Measurements from ENCODE around the gene RHOA.

RHOA gene

DNA sequence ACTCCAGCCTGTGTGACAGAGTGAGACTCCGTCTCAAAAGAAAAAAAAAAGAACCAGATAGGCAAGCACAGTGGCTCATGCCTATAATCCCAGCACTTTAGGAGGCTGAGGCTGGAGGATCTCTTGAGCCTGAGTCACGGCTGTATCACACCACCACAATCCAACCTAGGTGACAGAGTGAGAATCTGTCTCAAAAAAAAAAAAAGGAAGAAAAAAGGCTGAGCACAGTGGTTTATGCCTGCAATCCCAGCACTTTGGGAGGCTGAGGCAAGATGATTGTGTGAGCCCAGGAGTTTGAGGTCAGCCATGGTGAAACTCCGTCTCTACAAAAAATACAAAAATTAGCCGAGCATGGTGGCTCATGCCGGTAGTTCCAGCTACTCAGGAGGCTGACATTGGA lies 23.0 kb upstream of the RHOA start:
- Histone ChIP-seq H3K36me3 (ENCODE audit: control insufficient read depth in 2 of 2, insufficient read depth in 1 of 2, low read length in 2 of 2) (no peaks in the 10 kb centered on the region), H3K9me3 (ENCODE audit: control insufficient read depth, insufficient read depth, low read depth, low read length) (no peaks in the 10 kb centered on the region), H3K4me3 (ENCODE audit: low read depth, low read length) (no peak overlapping the region), H3K27ac (ENCODE audit: extremely low read depth, low read depth, low read length) (no peak overlapping the region), H3K4me1 (ENCODE audit: control insufficient read depth, insufficient read depth, low read length) (no peaks in the 10 kb centered on the region)
- TF ChIP-seq SCRT1 (tag by site-specific recombination; IDR thresholded peaks at IDR 0.05; ENCODE audit: borderline replicate concordance) (no peak), ZNF184 (tag by site-specific recombination; IDR thresholded peaks at IDR 0.05) (no peak)
- TF ChIP-seq, protein P1, sequence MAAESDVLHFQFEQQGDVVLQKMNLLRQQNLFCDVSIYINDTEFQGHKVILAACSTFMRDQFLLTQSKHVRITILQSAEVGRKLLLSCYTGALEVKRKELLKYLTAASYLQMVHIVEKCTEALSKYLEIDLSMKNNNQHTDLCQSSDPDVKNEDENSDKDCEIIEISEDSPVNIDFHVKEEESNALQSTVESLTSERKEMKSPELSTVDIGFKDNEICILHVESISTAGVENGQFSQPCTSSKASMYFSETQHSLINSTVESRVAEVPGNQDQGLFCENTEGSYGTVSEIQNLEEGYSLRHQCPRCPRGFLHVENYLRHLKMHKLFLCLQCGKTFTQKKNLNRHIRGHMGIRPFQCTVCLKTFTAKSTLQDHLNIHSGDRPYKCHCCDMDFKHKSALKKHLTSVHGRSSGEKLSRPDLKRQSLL (tag by site-specific recombination; IDR thresholded peaks at IDR 0.05) = no peak
- CTCF ChIA-PET = no interaction called here
- POLR2A ChIA-PET = no interaction called here

DNA sequence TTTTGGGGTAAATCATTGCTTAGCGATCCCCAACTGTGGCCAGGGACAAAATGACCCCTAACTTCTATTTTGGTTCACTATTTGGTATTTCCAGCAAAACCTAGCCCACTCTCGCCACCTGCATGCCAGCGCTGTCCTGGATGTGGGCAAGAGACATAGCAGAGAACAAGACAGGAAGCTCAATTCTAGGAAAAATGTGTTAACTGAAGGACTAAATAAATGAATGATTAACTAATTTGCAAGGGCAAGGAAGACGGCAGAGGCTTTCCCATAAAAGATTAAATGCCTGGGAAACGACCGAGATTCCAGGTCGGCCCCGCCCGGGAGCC lies 16.9 kb upstream of the RHOA start:
- TF ChIP-seq ZNF664 (tag by site-specific recombination; IDR thresholded peaks at IDR 0.05) (peak; percentile 75), ZNF626 (tag by site-specific recombination; IDR thresholded peaks at IDR 0.05) (no peak), ZNF248 (tag by site-specific recombination; IDR thresholded peaks at IDR 0.05) (no peak), ZBTB10 (tag by site-specific recombination; IDR thresholded peaks at IDR 0.05) (no peak), ZNF155 (tag by site-specific recombination; IDR thresholded peaks at IDR 0.05) (no peak)
- peaks cover 0 to 23% of the 10 kb centered on the region in 2 experiments; a peak in 1 of 3 replicates for H3K36me3 ChIP-seq (ENCODE audit: control insufficient read depth in 2 of 2, insufficient read depth in 1 of 2, low read length in 2 of 2)
- no peaks in the 10 kb centered on the region for H3K9me3 ChIP-seq (ENCODE audit: control insufficient read depth, insufficient read depth, low read depth, low read length)
- H3K27ac ChIP-seq (ENCODE audit: extremely low read depth, low read depth, low read length) = peak overlapping the region; percentile 80; the same call in 1 of the 2 replicates
- ChIA-PET CTCF (interaction anchor here (0.6 kb wide), 1 partner anchor 440 kb away, joined by 3 read pairs; no protein-coding TSS in a partner anchor), POLR2A (interaction anchor here (0.6 to 2.6 kb wide), 14 partner anchors 10 to 764 kb away, joined by 3 to 17 read pairs (median 4); partner anchors contain the start of genes DAG1, QRICH1, RHOA and TCTA)
- no peaks in the 10 kb centered on the region for H3K4me1 ChIP-seq (ENCODE audit: control insufficient read depth, insufficient read depth, low read length)
- peak overlapping the region; percentile 80 for H3K4me3 ChIP-seq (ENCODE audit: low read depth, low read length)

- no peak overlapping the region for H3K27ac ChIP-seq (ENCODE audit: extremely low read depth, low read depth, low read length)
These were observed 15.8 kb upstream of the RHOA start for GRCh38 chr3:49427586-49427985.

GRCh38 chr3:49424816-49425215 lies 13.0 kb upstream of the RHOA start:
- H3K27ac ChIP-seq (ENCODE audit: extremely low read depth, low read depth, low read length) = no peak overlapping the region
- POLR2A ChIA-PET = interaction anchor here (1.2 to 1.7 kb wide), 2 partner anchors 13 to 19 kb away, joined by 3 to 8 read pairs; partner anchors contain the start of genes RHOA and TCTA
- peaks cover 0 to 36% of the 10 kb centered on the region in 2 experiments; a peak in 1 of 3 replicates for H3K36me3 ChIP-seq (ENCODE audit: control insufficient read depth in 2 of 2, insufficient read depth in 1 of 2, low read length in 2 of 2)
- no peaks in the 10 kb centered on the region for H3K9me3 ChIP-seq (ENCODE audit: control insufficient read depth, insufficient read depth, low read depth, low read length)
- CTCF ChIA-PET = no interaction called here
- no peaks in the 10 kb centered on the region for H3K4me1 ChIP-seq (ENCODE audit: control insufficient read depth, insufficient read depth, low read length)
- no peak overlapping the region for H3K4me3 ChIP-seq (ENCODE audit: low read depth, low read length)
- TF ChIP-seq ZNF521 (tag by site-specific recombination; IDR thresholded peaks at IDR 0.05) = no peak
- TF ChIP-seq ZNF701 (tag by site-specific recombination; IDR thresholded peaks at IDR 0.05) = no peak
- TF ChIP-seq ZNF549 (tag by site-specific recombination; IDR thresholded peaks at IDR 0.05) = no peak
- no peak for TF ChIP-seq ZNF394 (tag by site-specific recombination; IDR thresholded peaks at IDR 0.05; ENCODE audit: borderline replicate concordance)
- TF ChIP-seq ZNF335 (tag by site-specific recombination; conservative IDR thresholded peaks at IDR 0.05) = no peak
- TF ChIP-seq, protein P2, sequence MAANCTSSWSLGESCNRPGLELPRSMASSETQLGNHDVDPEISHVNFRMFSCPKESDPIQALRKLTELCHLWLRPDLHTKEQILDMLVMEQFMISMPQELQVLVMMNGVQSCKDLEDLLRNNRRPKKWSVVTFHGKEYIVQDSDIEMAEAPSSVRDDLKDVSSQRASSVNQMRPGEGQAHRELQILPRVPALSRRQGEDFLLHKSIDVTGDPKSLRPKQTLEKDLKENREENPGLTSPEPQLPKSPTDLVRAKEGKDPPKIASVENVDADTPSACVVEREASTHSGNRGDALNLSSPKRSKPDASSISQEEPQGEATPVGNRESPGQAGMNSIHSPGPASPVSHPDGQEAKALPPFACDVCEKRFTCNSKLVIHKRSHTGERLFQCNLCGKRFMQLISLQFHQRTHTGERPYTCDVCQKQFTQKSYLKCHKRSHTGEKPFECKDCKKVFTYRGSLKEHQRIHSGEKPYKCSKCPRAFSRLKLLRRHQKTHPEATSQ (tag by site-specific recombination; IDR thresholded peaks at IDR 0.05) = no peak
- no peak for TF ChIP-seq ZNF211 (tag by site-specific recombination; IDR thresholded peaks at IDR 0.05; ENCODE audit: low read depth)
- no peak for TF ChIP-seq ZNF391 (tag by site-specific recombination; IDR thresholded peaks at IDR 0.05; ENCODE audit: borderline replicate concordance, low read depth)
- TF ChIP-seq ZBTB8A (tag by site-specific recombination; IDR thresholded peaks at IDR 0.05) = no peak
- no peak for TF ChIP-seq ZNF184 (tag by site-specific recombination; IDR thresholded peaks at IDR 0.05)
- no peak for TF ChIP-seq ZNF548 (tag by site-specific recombination; IDR thresholded peaks at IDR 0.05)

More at GRCh38 chr3:49427586-49427985, 15.8 kb upstream of the RHOA start:
- POLR2A ChIA-PET = interaction anchor here (2.6 kb wide), 1 partner anchor 16 kb away, joined by 17 read pairs; the partner anchor contains the start of genes RHOA and TCTA
- Histone ChIP-seq H3K9me3 (ENCODE audit: control insufficient read depth, insufficient read depth, low read depth, low read length) (no peaks in the 10 kb centered on the region), H3K4me3 (ENCODE audit: low read depth, low read length) (no peak overlapping the region), H3K4me1 (ENCODE audit: control insufficient read depth, insufficient read depth, low read length) (no peaks in the 10 kb centered on the region), H3K36me3 (ENCODE audit: control insufficient read depth in 2 of 2, insufficient read depth in 1 of 2, low read length in 2 of 2) (peaks cover 0 to 29% of the 10 kb centered on the region in 2 experiments; a peak in 1 of 3 replicates)
- TF ChIP-seq ZNF354C (tag by site-specific recombination; IDR thresholded peaks at IDR 0.05; ENCODE audit: borderline replicate concordance, low read depth) = no peak
- no peak for TF ChIP-seq ZNF48 (tag by site-specific recombination; IDR thresholded peaks at IDR 0.05)
- no peak for TF ChIP-seq ZBTB7A (tag by site-specific recombination; IDR thresholded peaks at IDR 0.05; ENCODE audit: low read depth)
- no peak for TF ChIP-seq ZNF335 (tag by site-specific recombination; conservative IDR thresholded peaks at IDR 0.05)
- TF ChIP-seq, protein P3, sequence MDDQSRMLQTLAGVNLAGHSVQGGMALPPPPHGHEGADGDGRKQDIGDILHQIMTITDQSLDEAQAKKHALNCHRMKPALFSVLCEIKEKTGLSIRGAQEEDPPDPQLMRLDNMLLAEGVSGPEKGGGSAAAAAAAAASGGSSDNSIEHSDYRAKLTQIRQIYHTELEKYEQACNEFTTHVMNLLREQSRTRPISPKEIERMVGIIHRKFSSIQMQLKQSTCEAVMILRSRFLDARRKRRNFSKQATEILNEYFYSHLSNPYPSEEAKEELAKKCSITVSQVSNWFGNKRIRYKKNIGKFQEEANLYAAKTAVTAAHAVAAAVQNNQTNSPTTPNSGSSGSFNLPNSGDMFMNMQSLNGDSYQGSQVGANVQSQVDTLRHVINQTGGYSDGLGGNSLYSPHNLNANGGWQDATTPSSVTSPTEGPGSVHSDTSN (CRISPR knock-in tag; IDR thresholded peaks at IDR 0.05) = no peak
- no peak for TF ChIP-seq ZNF768 (tag by site-specific recombination; IDR thresholded peaks at IDR 0.05)
- TF ChIP-seq ZNF426 (tag by site-specific recombination; IDR thresholded peaks at IDR 0.05) = no peak
- no peak for TF ChIP-seq ZFP41 (tag by site-specific recombination; IDR thresholded peaks at IDR 0.05; ENCODE audit: borderline replicate concordance)
- CTCF ChIA-PET = interaction anchor here (0.6 kb wide), 1 partner anchor 67 kb away, joined by 3 read pairs; no protein-coding TSS in a partner anchor

Data from HEK293 (cell line).